ENCODE data around the gene KATNB1.
"Not testable (repeated sequence)": the region's sequence is repeated elsewhere in the genome, so short reads cannot be mapped to it uniquely, and the experiment has no call there.

KATNB1 gene

GRCh38 chr16:57782607-57783055 lies 47.1 kb downstream of the KATNB1 start:
- not testable (repeated sequence) for H3K9me3 ChIP-seq (ENCODE audit: control insufficient read depth in 1 of 2, low read length in 2 of 2); H3K27ac ChIP-seq (ENCODE audit: low read length); H3K36me3 ChIP-seq (ENCODE audit: control insufficient read depth in 1 of 2, insufficient read depth in 2 of 2, low read length in 2 of 2); H3K27me3 ChIP-seq (ENCODE audit: low read depth, low read length); H3K4me3 ChIP-seq (ENCODE audit: low read depth in 1 of 2, low read length in 2 of 2)
- H3K4me1 ChIP-seq (ENCODE audit: control insufficient read depth in 1 of 2, insufficient read depth in 2 of 2, low read length in 2 of 2), result peaks cover 0 to 15% of the 10 kb centered on the region in 2 donors

- Histone ChIP-seq H3K27me3 (ENCODE audit: low read depth, low read length) (no peaks in the 10 kb centered on the region), H3K27ac (ENCODE audit: low read length) (no peak overlapping the region), H3K36me3 (ENCODE audit: control insufficient read depth in 1 of 2, insufficient read depth in 2 of 2, low read length in 2 of 2) (peaks cover 0 to 9% of the 10 kb centered on the region in 2 donors)
Measured at GRCh38 chr16:57783116-57783515, 47.5 kb downstream of the KATNB1 start.

GRCh38 chr16:57783883-57784282 lies 48.3 kb downstream of the KATNB1 start:
- Histone ChIP-seq H3K9me3 (ENCODE audit: control insufficient read depth in 1 of 2, low read length in 2 of 2) (no peaks in the 10 kb centered on the region), H3K36me3 (ENCODE audit: control insufficient read depth in 1 of 2, insufficient read depth in 2 of 2, low read length in 2 of 2) (peaks cover 0 to 5% of the 10 kb centered on the region in 2 donors), H3K4me1 (ENCODE audit: control insufficient read depth in 1 of 2, insufficient read depth in 2 of 2, low read length in 2 of 2) (peaks cover 0 to 15% of the 10 kb centered on the region in 2 donors), H3K4me3 (ENCODE audit: low read depth in 1 of 2, low read length in 2 of 2) (no peak overlapping the region), H3K27ac (ENCODE audit: low read length) (no peak overlapping the region), H3K27me3 (ENCODE audit: low read depth, low read length) (no peaks in the 10 kb centered on the region)

More at GRCh38 chr16:57783116-57783515, 47.5 kb downstream of the KATNB1 start:
- no peaks in the 10 kb centered on the region for H3K9me3 ChIP-seq (ENCODE audit: control insufficient read depth in 1 of 2, low read length in 2 of 2)
- no peak overlapping the region for H3K4me3 ChIP-seq (ENCODE audit: low read depth in 1 of 2, low read length in 2 of 2)
- peaks cover 0 to 15% of the 10 kb centered on the region in 2 donors for H3K4me1 ChIP-seq (ENCODE audit: control insufficient read depth in 1 of 2, insufficient read depth in 2 of 2, low read length in 2 of 2)

GRCh38 chr16:57784334-57784733 lies 48.8 kb downstream of the KATNB1 start:
- H3K27ac ChIP-seq (ENCODE audit: low read length), result no peak overlapping the region
- H3K27me3 ChIP-seq (ENCODE audit: low read depth, low read length), result no peaks in the 10 kb centered on the region
- H3K4me1 ChIP-seq (ENCODE audit: control insufficient read depth in 1 of 2, insufficient read depth in 2 of 2, low read length in 2 of 2), result peaks cover 0 to 15% of the 10 kb centered on the region in 2 donors
- H3K9me3 ChIP-seq (ENCODE audit: control insufficient read depth in 1 of 2, low read length in 2 of 2), result no peaks in the 10 kb centered on the region
- no peak overlapping the region for H3K4me3 ChIP-seq (ENCODE audit: low read depth in 1 of 2, low read length in 2 of 2)
- H3K36me3 ChIP-seq (ENCODE audit: control insufficient read depth in 1 of 2, insufficient read depth in 2 of 2, low read length in 2 of 2), result peaks cover 3 to 5% of the 10 kb centered on the region in 2 donors

- H3K27me3 ChIP-seq (ENCODE audit: low read depth, low read length), result no peaks in the 10 kb centered on the region
- H3K27ac ChIP-seq (ENCODE audit: low read length), result no peak overlapping the region
- no peak overlapping the region for H3K4me3 ChIP-seq (ENCODE audit: low read depth in 1 of 2, low read length in 2 of 2)
- no peaks in the 10 kb centered on the region for H3K9me3 ChIP-seq (ENCODE audit: control insufficient read depth in 1 of 2, low read length in 2 of 2)
- peaks cover 4 to 6% of the 10 kb centered on the region in 2 donors for H3K36me3 ChIP-seq (ENCODE audit: control insufficient read depth in 1 of 2, insufficient read depth in 2 of 2, low read length in 2 of 2)
- peaks cover 0 to 15% of the 10 kb centered on the region in 2 donors for H3K4me1 ChIP-seq (ENCODE audit: control insufficient read depth in 1 of 2, insufficient read depth in 2 of 2, low read length in 2 of 2)
Measured at GRCh38 chr16:57785385-57785784, 49.8 kb downstream of the KATNB1 start.

- H3K4me3 ChIP-seq (ENCODE audit: low read depth in 1 of 2, low read length in 2 of 2), result no peak overlapping the region
- no peaks in the 10 kb centered on the region for H3K9me3 ChIP-seq (ENCODE audit: control insufficient read depth in 1 of 2, low read length in 2 of 2)
- no peaks in the 10 kb centered on the region for H3K27me3 ChIP-seq (ENCODE audit: low read depth, low read length)
- peaks cover 0 to 15% of the 10 kb centered on the region in 2 donors for H3K4me1 ChIP-seq (ENCODE audit: control insufficient read depth in 1 of 2, insufficient read depth in 2 of 2, low read length in 2 of 2)
- no peak overlapping the region for H3K27ac ChIP-seq (ENCODE audit: low read length)
- peaks cover 4 to 8% of the 10 kb centered on the region in 2 donors for H3K36me3 ChIP-seq (ENCODE audit: control insufficient read depth in 1 of 2, insufficient read depth in 2 of 2, low read length in 2 of 2)
Measured at GRCh38 chr16:57785924-57786323, 50.4 kb downstream of the KATNB1 start.

- Histone ChIP-seq H3K27ac (ENCODE audit: low read length) (no peak overlapping the region), H3K9me3 (ENCODE audit: control insufficient read depth in 1 of 2, low read length in 2 of 2) (no peaks in the 10 kb centered on the region), H3K4me1 (ENCODE audit: control insufficient read depth in 1 of 2, insufficient read depth in 2 of 2, low read length in 2 of 2) (peaks cover 0 to 15% of the 10 kb centered on the region in 2 donors), H3K27me3 (ENCODE audit: low read depth, low read length) (no peaks in the 10 kb centered on the region), H3K4me3 (ENCODE audit: low read depth in 1 of 2, low read length in 2 of 2) (no peak overlapping the region), H3K36me3 (ENCODE audit: control insufficient read depth in 1 of 2, insufficient read depth in 2 of 2, low read length in 2 of 2) (peaks cover 4 to 17% of the 10 kb centered on the region in 2 donors)
Measured at GRCh38 chr16:57786632-57787518, 51.3 kb downstream of the KATNB1 start.

GRCh38 chr16:57787519-57787905 lies 51.9 kb downstream of the KATNB1 start:
- Histone ChIP-seq H3K9me3 (ENCODE audit: control insufficient read depth in 1 of 2, low read length in 2 of 2) (no peaks in the 10 kb centered on the region), H3K36me3 (ENCODE audit: control insufficient read depth in 1 of 2, insufficient read depth in 2 of 2, low read length in 2 of 2) (peaks cover 4 to 23% of the 10 kb centered on the region in 2 donors), H3K27ac (ENCODE audit: low read length) (no peak overlapping the region), H3K4me3 (ENCODE audit: low read depth in 1 of 2, low read length in 2 of 2) (no peak overlapping the region), H3K27me3 (ENCODE audit: low read depth, low read length) (no peaks in the 10 kb centered on the region), H3K4me1 (ENCODE audit: control insufficient read depth in 1 of 2, insufficient read depth in 2 of 2, low read length in 2 of 2) (peaks cover 0 to 15% of the 10 kb centered on the region in 2 donors)

GRCh38 chr16:57788252-57788841 lies 52.8 kb downstream of the KATNB1 start:
- H3K36me3 ChIP-seq (ENCODE audit: control insufficient read depth in 1 of 2, insufficient read depth in 2 of 2, low read length in 2 of 2), result peaks cover 4 to 24% of the 10 kb centered on the region in 2 donors

GRCh38 chr16:57788951-57789350 lies 53.4 kb downstream of the KATNB1 start:
- Histone ChIP-seq H3K4me1 (ENCODE audit: control insufficient read depth in 1 of 2, insufficient read depth in 2 of 2, low read length in 2 of 2) (peaks cover 0 to 15% of the 10 kb centered on the region in 2 donors), H3K27me3 (ENCODE audit: low read depth, low read length) (no peaks in the 10 kb centered on the region), H3K27ac (ENCODE audit: low read length) (no peak overlapping the region), H3K9me3 (ENCODE audit: control insufficient read depth in 1 of 2, low read length in 2 of 2) (no peaks in the 10 kb centered on the region), H3K36me3 (ENCODE audit: control insufficient read depth in 1 of 2, insufficient read depth in 2 of 2, low read length in 2 of 2) (peaks cover 4 to 27% of the 10 kb centered on the region in 2 donors), H3K4me3 (ENCODE audit: low read depth in 1 of 2, low read length in 2 of 2) (no peak overlapping the region)

More at GRCh38 chr16:57788252-57788841, 52.8 kb downstream of the KATNB1 start:
- Histone ChIP-seq H3K4me3 (ENCODE audit: low read depth in 1 of 2, low read length in 2 of 2) (no peak overlapping the region), H3K27me3 (ENCODE audit: low read depth, low read length) (no peaks in the 10 kb centered on the region), H3K9me3 (ENCODE audit: control insufficient read depth in 1 of 2, low read length in 2 of 2) (no peaks in the 10 kb centered on the region), H3K27ac (ENCODE audit: low read length) (no peak overlapping the region), H3K4me1 (ENCODE audit: control insufficient read depth in 1 of 2, insufficient read depth in 2 of 2, low read length in 2 of 2) (peaks cover 0 to 15% of the 10 kb centered on the region in 2 donors)

- Histone ChIP-seq H3K9me3 (ENCODE audit: control insufficient read depth in 1 of 2, low read length in 2 of 2) (no peaks in the 10 kb centered on the region), H3K4me3 (ENCODE audit: low read depth in 1 of 2, low read length in 2 of 2) (no peak overlapping the region), H3K27ac (ENCODE audit: low read length) (no peak overlapping the region), H3K27me3 (ENCODE audit: low read depth, low read length) (no peaks in the 10 kb centered on the region), H3K4me1 (ENCODE audit: control insufficient read depth in 1 of 2, insufficient read depth in 2 of 2, low read length in 2 of 2) (peaks cover 0 to 12% of the 10 kb centered on the region in 2 donors), H3K36me3 (ENCODE audit: control insufficient read depth in 1 of 2, insufficient read depth in 2 of 2, low read length in 2 of 2) (peaks cover 4 to 36% of the 10 kb centered on the region in 2 donors)
Measured at GRCh38 chr16:57791195-57791892, 55.8 kb downstream of the KATNB1 start.

All from muscle layer of duodenum (tissue), 2 donors.